ENCODE measurements around the gene DTYMK.
"Not testable (repeated sequence)": the region's sequence is repeated elsewhere in the genome, so short reads cannot be mapped to it uniquely, and the experiment has no call there.

DTYMK gene

DNA sequence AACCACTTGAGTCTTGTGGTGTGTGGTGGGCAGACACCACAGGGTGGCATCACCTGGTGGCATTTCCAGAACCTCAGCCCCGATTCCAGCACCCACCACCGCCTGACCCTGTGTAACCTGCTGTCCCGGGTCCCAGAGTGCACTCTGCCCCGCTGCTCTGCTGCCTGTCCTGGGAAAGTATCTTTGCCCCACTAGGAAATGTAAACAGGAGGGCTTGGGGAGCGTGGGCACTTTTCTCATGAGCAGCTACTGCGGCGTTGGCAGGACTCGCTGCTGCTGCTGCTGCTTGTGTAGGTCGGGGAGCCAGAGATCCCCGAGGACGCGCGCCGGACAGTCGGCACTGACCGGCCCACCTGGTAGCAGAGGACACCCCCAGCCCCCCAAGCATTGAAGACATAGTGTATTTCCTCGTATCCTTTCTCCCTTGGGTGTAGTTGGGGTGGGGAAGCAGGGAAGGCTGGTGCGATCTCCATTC is 13.4 kb downstream of the DTYMK start:
- in situ Hi-C loops (cut with MboI; ENCODE audit: low sequenced_read_pairs): no loop called here

DNA sequence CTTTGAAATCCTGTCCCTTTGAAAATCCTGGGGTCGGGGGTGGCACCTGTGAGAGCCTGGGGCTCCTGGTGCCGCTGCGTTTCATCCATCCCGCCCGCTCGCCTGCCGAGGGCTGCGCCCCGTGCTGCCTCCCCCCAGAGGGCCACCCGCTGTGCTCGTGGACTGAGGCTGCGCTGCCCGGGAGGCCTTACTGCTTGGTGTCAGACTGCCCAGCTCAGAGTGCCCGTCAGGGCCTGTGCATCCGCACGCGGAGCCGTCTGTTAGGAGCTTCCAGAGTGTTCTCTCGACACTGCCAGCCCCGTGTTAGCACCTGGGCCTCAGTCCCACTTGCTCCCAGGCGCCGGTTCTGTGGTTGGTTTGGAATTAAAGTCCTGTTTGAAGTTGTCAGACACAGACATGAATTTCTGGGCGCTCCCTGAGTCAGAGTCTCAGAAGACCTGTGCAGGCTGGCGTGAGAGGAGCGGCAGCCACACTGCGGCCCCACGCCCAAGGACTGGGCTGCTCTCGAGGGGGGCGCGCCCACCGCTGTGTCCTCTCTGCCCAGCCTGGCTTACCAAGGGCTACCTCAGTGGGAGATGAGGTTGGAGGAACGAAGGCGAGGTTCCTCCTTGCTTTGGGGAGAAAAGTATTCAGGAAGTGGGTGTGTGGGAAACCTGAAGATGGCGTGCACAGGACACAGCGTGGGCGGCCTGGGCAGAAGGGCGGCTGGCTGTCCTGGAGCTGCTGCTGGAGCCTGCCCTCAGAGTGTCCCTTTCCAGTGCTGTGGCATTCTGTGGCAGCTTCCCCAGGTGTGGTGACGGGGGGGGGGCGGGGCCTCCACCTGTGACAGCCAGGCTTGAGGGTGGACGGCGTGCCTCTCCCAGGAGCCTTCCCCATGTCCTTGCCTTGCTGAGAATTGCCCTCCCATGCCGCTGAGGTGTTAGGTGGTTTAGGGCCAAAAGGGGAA is 14.1 kb downstream of the DTYMK start:
- in situ Hi-C loops (cut with MboI; ENCODE audit: low sequenced_read_pairs): no loop called here

DNA sequence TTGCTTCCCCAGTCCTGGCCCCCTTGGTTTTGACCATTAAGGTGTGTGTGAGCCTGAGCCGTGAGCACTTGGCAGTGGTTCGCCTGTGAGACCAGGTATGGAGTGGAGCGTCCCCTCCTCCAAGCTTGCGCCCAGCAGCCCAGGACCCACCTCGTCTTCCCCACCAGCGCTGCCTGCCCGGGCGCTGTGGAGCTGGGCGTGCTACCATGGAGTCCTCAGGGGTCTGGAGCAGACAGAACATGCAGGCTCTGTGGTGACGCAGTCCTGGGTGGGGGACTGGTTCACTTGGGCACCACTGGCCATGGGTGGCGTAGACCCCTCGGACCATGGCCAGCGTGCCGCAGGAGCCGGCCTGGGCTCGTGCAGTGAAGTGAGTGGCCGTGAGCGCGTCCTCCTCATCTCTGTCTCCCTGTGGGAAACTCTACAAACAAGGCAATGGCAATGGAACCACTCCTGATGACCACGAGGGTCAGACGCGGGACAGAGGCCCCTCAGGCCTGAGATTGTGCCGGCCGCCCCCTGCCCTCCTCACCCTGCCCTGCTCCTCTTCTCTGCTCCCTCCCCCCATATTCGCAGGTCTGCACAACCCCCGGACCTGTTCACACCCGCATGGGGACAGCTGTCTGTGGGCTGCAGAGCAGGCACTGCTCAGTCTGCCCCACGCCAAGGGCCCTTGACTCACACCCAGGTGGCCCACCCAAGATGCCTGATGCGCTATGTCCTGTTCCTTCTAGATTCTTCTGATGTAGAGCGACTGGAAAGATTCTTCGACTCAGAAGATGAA is 15.0 kb downstream of the DTYMK start:
- in situ Hi-C loops (cut with MboI; ENCODE audit: low sequenced_read_pairs): no loop called here

DNA sequence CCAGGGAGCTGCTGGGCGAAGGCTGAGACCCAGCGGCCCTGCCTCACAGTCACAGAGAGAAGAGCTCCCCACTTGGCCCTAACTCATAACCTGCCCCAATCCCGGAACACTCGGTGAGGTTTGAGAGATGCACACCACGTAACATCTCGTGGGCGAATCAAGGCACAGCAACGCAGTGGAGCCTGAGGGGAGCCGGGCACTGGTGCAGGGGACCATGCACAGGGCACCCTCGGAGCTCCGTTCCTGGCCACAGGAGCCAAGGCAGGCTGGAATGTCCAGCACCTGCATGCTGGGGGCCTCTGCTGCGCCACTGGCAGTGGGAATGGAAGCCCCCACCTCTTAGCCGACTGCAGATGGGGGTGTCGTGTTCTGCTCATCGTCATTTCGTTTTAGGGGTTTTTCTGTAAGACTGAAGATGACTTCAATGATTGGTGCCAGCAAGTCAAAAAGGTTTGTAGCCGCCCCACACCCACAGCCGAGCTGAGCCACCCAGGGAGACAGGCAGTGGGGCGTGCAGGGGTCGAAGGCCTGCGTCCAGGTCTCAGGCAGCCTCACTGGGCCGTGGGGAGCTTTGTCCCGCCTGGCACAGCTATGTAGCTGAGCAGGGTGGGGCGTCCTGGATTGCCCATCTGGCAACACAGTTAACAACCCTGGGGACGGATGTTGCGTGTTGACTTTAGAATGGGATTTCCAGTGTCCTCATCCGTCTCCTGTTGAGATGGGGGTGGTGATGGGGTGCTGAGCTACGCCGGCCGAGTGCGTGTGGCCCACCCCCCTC is 16.1 kb downstream of the DTYMK start:
- in situ Hi-C loops (cut with MboI; ENCODE audit: low sequenced_read_pairs): no loop called here

DNA sequence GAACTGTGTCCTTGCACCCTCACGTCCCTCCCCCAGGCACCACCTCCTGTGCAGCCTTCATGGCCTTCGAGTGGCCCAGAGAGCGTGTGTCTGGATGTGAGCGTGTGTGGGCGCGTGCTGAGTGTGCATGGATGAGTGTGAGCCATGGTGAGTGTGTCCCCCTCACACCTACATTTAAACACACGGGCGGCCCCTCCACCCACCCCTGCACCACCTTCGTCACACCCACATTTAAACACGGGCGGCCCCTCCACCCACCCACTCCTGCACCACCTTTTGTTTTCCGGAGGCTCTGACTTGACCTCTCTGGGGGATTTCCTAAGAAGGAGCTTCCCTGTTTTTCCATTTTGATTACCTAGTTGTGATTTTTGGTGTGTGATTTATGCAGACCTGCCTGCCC is 17.8 kb downstream of the DTYMK start:
- in situ Hi-C loops (cut with MboI; ENCODE audit: low sequenced_read_pairs): no loop called here

DNA sequence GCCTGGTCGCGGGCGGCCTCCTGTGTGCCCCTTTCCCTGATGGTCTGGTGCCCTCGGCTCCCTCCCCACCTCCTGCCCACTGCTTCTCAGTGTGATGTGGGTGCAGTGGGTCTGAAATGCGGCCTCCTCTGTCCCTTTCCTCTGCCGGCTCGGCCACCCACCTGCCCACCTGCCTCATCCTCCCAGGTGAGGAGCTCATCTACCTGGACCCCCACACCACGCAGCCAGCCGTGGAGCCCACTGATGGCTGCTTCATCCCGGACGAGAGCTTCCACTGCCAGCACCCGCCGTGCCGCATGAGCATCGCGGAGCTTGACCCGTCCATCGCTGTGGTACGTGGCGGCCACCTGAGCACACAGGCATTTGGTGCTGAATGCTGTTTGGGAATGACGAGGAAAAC is 18.3 kb downstream of the DTYMK start:
- in situ Hi-C loops (cut with MboI; ENCODE audit: low sequenced_read_pairs): no loop called here

DNA sequence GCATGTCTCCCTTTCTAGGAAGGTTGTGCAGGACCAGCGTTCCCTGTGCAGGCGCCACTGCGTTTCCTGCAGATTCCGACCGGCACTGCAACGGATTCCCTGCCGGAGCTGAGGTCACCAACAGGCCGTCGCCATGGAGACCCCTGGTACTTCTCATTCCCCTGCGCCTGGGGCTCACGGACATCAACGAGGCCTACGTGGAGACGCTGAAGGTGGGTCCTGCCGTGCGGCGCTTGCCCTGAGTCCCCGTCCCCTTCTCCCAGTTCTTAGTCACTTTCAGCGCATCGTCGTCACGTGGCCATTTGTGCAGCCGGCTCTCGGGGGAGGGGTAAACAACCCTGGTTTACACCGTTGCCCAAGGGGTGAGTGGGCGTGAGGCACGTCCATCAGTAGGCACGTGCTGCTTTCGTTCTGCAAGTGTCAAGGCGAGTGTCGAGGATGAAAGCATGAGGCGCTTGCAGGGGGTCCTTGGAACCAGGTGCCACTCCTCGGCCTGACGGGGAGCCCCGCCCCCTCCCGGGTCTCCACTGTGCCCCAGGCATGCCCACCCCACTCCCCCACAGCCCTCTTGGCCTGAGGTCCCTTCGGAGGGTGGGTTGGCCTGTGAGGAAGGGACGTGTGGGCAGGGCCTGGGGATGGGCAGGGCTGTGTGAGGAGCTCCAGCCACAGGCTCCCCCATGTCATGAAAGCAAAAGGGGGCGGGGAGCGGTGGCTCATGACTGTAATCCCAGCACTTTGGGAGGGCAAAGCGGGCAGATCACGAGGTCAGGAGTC is 19.8 kb downstream of the DTYMK start:
- in situ Hi-C loops (cut with MboI; ENCODE audit: low sequenced_read_pairs): no loop called here

DNA sequence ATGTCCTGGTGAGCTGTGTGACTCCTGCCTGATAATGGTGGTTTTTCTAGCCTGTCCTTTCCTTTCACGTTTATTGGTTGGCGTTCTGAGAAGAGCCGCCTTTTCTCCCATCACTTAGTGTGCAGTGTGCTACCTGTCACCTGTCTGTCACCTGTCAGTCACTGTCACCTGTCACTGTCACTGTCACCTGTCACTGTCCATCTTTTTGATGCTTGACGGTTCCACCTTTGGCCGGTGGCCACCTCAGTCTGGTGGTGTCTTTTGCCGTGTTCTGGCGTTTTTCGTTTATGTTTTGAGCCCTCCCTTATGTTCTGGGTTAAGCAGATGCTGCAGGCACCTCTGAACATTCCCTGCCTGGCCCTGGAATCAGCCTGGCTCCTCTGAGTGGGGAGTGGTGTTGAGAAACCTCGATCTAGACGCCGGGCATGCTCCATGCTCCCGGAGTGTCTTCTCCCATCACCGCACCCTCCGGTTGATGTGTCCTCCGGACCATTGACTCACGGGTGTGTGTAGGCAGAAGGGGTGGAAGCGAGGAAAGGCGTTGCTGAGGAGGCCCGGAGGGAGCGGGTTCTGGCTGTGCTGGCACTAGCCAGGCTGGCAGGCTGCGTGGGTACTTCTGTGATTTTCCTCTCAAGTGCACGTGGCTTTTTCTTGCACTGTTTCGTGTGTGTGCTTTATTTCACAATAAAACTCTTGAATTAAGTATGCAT is 20.7 kb downstream of the DTYMK start:
- in situ Hi-C loops (cut with MboI; ENCODE audit: low sequenced_read_pairs): no loop called here

DNA sequence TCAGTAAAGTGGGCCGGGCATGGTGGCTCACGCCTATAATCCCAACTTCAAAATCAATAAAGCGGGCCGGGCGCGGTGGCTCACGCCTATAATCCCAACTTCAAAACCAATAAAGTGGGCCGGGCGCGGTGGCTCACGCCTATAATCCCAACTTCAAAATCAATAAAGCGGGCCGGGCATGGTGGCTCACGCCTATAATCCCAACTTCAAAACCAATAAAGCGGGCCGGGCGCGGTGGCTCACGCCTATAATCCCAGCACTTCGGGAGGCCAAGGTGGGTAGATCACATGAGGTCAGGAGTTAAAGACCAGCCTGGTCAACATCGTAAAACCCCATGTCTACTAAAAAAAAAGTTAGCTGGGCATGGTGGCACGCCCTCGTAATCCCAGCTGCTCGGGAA is 23.9 kb downstream of the DTYMK start:
- in situ Hi-C loops (cut with MboI; ENCODE audit: low sequenced_read_pairs): not testable (repeated sequence)

DNA sequence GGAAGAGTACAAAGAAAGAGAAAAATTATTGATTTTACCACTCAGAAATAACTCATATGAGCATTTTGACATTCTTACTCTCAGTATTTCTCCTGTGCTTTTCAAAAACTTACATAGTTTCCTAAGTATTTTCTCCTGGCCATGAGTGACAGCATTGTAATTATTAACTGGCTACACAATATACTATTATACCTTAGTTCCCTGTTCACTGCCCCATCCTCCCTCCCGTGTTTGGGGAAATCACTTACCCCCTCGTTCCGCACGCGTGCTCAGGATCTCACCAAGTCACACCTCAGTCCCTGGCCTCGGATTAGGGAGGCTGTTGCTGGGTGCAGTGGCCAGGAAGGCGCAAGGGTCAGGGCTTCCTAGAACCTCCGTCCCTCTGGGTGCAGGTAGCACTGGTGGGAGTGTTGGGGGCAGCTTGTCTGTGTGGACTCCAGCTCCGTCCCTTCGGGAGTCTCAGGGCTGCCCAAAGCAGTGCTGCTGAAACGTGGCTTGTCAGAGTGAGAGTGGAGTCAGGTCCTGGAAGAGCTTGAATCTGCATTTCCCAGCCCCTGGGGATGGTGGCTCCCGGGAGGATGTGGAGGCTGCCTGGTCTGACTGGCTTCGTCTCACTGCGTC is 25.9 kb downstream of the DTYMK start:
- in situ Hi-C loops (cut with MboI; ENCODE audit: low sequenced_read_pairs): no loop called here

DNA sequence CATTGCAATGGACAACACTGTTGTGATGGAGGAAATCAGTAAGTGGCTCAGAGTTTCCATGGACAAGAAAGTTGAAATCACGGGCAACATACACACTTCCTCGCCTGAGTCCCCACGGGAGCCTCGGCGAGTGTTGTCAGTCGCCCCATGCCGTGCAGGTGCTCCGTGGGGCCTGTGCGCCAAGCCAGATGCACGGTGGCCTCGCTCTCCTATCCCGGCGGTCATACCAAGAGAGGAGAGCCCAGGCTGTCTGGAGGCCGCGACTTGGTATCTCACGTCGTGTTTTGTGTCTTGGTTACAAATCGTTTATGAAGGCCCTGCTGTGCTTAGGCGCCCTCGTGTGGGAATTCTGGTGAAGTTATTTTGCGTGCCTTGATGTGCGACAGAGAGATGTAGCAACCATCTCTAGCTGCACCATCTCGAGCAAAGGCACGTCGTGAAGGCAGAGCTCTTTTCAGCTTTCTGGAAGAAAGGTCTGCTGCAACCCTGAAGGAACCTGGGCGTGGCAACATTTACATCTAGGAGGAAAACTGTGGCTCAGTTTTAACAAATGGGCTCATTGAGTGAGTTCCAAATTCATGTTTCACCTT is 27.4 kb downstream of the DTYMK start:
- in situ Hi-C loops (cut with MboI; ENCODE audit: low sequenced_read_pairs): no loop called here

DNA sequence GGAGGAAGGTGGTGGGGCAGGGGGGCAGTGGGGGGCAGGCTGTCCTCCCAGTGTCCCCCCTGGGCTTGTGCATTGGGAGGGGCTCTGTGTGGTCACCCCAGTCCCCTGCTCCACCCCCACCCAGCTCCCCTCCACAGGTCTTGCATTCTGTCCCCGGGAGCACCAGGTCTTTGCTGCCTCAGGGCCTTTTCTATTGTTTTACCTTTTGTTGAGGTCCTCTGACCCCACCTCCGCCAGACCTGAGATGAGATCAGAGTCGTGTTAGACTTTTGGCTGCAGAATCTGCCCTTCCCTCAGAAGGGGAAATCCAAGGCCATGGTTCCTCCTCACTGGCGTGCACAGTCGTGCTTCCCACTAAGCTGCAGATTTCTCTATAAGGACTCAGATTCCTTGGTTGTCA is 28.3 kb downstream of the DTYMK start:
- in situ Hi-C loops (cut with MboI; ENCODE audit: low sequenced_read_pairs): no loop called here

DNA sequence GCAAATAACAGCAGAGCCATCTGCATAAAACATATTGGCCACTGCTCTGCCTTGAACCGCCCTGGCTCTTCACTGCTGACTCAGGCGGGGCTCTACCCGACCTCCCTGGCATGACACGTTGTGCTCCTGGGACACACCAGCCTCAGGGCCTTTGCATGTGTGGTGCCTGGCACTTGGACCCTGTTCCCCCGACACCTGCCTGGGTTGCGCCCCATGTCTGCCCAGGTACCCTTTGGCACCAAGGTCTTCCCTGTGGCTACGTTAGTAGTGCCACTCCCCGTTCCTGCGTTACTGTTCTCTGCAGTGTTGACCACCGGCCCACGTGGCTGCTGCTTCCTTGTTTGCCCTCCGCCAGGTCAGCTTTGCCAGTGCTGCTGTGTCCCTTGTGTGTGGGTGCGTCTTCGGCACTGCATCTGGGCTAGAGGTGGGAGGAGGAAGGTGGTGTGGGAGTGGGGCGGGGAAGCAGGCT is 28.8 kb downstream of the DTYMK start:
- in situ Hi-C loops (cut with MboI; ENCODE audit: low sequenced_read_pairs): no loop called here

DNA sequence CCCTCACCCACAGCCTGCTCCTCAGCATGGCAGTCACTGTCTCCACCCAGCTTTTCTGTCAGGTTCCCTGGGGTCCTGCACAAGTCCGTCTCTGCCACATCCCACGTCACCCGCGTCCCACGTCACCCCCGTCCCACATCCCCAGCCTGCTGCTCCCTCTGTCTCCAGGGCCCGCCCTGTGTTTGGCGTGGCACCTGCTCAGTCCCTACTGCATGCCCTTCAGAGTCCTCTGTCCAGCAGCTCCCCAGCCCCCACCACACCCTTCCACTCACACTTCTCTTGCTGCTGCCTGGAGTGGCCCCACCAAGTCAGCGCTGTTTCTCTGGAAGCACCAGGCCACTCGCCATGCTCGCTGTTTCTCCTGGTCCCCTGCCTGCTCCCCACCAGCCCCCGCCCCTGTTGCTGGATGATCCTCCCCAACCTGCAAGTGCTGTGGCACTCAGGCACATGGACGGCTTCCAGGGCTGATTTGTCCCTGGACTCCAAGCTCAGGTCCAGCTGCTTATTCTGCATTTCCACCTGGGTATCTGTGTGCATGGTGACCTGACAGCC is 30.3 kb downstream of the DTYMK start:
- in situ Hi-C loops (cut with MboI; ENCODE audit: low sequenced_read_pairs): no loop called here

DNA sequence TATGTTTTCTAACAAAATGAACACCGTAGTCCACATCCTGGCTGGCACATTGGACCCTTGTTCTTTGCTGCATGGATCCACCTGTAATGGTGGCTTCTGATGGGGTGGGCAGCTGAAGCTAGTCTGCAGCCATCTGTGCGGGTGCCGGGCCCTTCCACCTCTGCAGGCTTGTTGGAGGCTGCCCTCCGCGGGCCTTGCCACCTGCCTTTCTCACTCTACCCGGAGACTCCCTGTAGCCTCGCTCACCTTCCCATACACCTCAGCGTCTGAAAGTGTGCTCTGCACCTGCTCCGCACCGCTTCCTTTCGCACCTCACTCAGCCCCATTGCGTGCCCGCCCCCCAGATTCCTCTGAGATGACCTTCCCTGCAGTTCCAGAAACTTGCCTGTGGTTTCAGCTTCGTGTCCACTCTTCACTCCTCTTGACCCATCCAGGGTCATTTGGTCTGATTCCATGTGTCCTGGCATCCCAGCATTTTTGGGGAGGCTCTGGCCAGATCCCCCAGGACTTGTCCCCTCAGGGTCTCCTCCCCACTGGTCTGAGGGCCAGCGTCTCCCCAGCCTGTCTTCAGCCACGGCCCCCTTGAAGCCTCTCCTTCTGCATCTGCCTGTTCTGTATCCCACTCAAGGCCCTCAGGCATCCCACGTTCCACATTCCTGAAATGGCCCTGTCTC is 31.0 kb downstream of the DTYMK start:
- in situ Hi-C loops (cut with MboI; ENCODE audit: low sequenced_read_pairs): no loop called here

DNA sequence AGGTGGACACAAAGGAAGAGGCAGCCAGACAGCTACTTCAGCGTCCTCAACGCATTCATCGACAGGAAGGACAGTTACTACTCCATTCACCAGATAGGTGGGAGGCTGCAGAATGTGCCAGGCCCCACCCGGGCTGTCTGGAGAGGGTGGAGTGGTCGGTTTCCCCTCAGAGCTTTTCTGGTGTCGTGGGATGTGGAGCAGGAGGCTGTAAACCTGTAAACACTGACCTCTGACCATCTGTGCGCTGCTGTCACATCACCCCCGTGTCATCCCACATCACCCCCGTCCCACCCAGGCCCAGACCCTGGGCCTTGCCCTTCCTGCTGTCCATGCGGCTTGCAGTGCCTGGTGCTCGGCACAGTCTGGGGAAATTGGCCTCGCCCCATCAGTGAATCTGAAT is 32.1 kb downstream of the DTYMK start:
- in situ Hi-C loops (cut with MboI; ENCODE audit: low sequenced_read_pairs): no loop called here

DNA sequence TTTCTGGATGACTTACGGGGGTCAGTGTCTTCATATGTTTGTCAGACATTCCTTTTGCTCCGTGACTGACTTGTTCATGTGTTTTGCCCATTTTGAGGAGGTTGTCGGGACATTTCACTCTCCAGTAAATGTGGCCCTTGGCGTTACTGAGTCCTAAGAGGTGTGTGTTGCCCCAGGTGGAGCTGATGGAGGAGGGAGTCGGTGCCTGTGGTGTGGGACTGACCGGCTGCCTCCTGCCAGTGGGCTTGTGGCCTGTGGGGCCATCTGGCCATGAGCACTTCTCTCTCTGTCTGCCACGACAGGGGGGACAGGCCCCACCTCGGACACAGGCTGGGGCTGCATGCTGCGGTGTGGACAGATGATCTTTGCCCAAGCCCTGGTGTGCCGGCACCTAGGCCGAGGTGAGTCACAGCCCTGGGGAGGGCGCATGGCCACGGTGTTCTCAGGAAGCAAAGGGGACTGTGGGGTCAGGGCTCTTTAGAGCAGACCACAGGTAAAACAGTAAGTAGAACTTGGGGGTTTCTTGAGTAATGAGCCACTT is 33.3 kb downstream of the DTYMK start:
- in situ Hi-C loops (cut with MboI; ENCODE audit: low sequenced_read_pairs): no loop called here

DNA sequence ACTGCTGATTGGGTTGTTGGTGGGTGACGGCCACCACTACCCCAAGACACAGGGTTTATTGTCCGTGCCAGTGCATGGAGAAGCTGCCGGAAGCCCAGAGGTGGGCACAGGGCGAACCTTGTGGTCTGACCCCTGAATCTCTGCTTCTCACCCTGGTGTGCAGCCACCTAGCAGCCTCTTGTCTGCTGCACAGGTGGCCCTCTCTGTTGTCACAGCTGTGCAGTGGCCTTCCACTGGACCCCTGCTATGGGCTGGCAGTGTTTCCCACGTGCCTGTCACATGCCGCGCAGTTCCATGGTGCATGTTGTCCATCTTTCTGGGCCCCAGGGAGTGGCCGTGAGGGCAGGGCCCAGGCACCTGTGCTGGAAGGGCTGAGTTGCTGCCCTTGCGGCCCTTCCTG is 33.9 kb downstream of the DTYMK start:
- in situ Hi-C loops (cut with MboI; ENCODE audit: low sequenced_read_pairs): no loop called here
